GM12878 (cell line): ENCODE results near the gene GPAT2. TPM values are rescaled to one million over a fixed set of nuclear protein-coding genes. Genes with fewer than 3 reads are reported as not detected.
"Not testable (repeated sequence)": the region's sequence is repeated elsewhere in the genome, so short reads cannot be mapped to it uniquely, and the experiment has no call there.

Source experiments
- ATAC-seq: fragments of 200-7000 bp; cut with Tn5 transposase; 3 replicates; pipeline ENCODE4 v1.9.1; 2020; ENCODE audit warnings: mild to moderate bottlenecking, moderate library complexity
- BruUV-seq: library from RNA; stranded (reverse); fragments of 400-500 nt; replicated peaks from 2 replicates; lab custom pipeline; 2021; lab: Mats Ljungman, UMichigan
- CTCF ChIA-PET: fragments of 300-600 bp; sonication (Branson Sonifier 250); formaldehyde crosslinking; extraction: SDS; loops from one replicate; lab custom pipeline; 2021; ENCODE audit warnings: inconsistent platforms; lab: Yijun Ruan, JAX
- POLR2A ChIA-PET: fragments of 350-600 bp; formaldehyde crosslinking; extraction: SDS; loops from one replicate; lab custom pipeline; 2021; ENCODE audit warnings: inconsistent platforms; lab: Charles Lee
- RAD21 ChIA-PET: fragments of 300-600 bp; sonication (Branson Sonifier 250); formaldehyde crosslinking; loops from one replicate; lab custom pipeline; 2023; ENCODE audit warnings: antibody characterized with exemption; ENCODE audit not compliant: unreplicated experiment; lab: Charles Lee
- SMC1A ChIA-PET: fragments of 300-600 bp; sonication (Branson Sonifier 250); formaldehyde crosslinking; loops from one replicate; lab custom pipeline; 2023; ENCODE audit not compliant: unreplicated experiment, uncharacterized antibody; lab: Charles Lee
- DNase-seq: peaks from one replicate; pipeline ENCODE4 v3.0.0-alpha.2; 2011; ENCODE audit warnings: low read depth, low spot score
- FAIRE-seq: peaks from 3 replicates; lab custom pipeline; 2011; peaks lifted over from hg19 to GRCh38; lab: Jason Lieb, UNC
- H2AFZ ChIP-seq: 2 replicates; pipeline ENCODE4 v1.6.0; 2011; ENCODE audit warnings: low read depth, low read length, control low read depth; ENCODE audit not compliant: control insufficient read depth
- H3K27ac ChIP-seq: 2 replicates; pipeline ENCODE4 v1.5.1; 2011; ENCODE audit warnings: control low read depth; ENCODE audit not compliant: control insufficient read depth, insufficient read depth
- H3K27me3 ChIP-seq, 2 experiments: replicated peaks in 1 of 2; 2 replicates each; pipeline versions ENCODE4 v1.6.0 to v1.6.1; 2011; ENCODE audit warnings: low read length in 1 of 2; ENCODE audit not compliant: control insufficient read depth in 2 of 2, insufficient read depth in 2 of 2
- H3K36me3 ChIP-seq, 2 experiments: 2 replicates each; pipeline ENCODE4 v1.5.1; 2011; ENCODE audit warnings: low read length in 1 of 2; ENCODE audit not compliant: control insufficient read depth in 2 of 2, insufficient read depth in 2 of 2
- H3K4me1 ChIP-seq: 2 replicates; pipeline ENCODE4 v1.6.1; 2011; ENCODE audit warnings: mild to moderate bottlenecking, low read length, moderate library complexity, mixed read lengths; ENCODE audit not compliant: control insufficient read depth, insufficient read depth
- H3K4me2 ChIP-seq: 2 replicates; pipeline ENCODE4 v1.6.0; 2011; ENCODE audit warnings: control low read depth; ENCODE audit not compliant: control insufficient read depth, insufficient read depth
- H3K4me3 ChIP-seq: fragments of 200-600 bp; sonication (generic); 2 replicates; pipeline ENCODE4 v1.5.1; 2016
- H3K79me2 ChIP-seq: 2 replicates; pipeline ENCODE4 v1.6.0; 2011; ENCODE audit warnings: low read length; ENCODE audit not compliant: control insufficient read depth, insufficient read depth
- H3K9ac ChIP-seq: 2 replicates; pipeline ENCODE4 v1.8.0; 2011; ENCODE audit warnings: low read length, control low read depth, mixed read lengths; ENCODE audit not compliant: control insufficient read depth, insufficient read depth
- H3K9me3 ChIP-seq: replicated peaks from 3 replicates; pipeline ENCODE4 v1.5.1; 2011; ENCODE audit warnings: mild to moderate bottlenecking, low read length; ENCODE audit not compliant: control insufficient read depth, insufficient read depth
- H4K20me1 ChIP-seq: 2 replicates; pipeline ENCODE4 v1.6.0; 2011; ENCODE audit not compliant: control insufficient read depth, insufficient read depth
- WGBS: methylation state at CpG from one replicate; pipeline ENCODE4 v1.1.6; 2016; ENCODE audit warnings: low lambda C conversion rate; ENCODE audit not compliant: insufficient replicate concordance, insufficient coverage; ENCODE audit errors: missing lambda C conversion rate; 5-methylcytosine and 5-hydroxymethylcytosine counted together
- in situ Hi-C: fragments of 300-500 bp; cut with MboI; formaldehyde crosslinking; loops from 9 replicates; pipeline ENCODE4 v1.14.3; 2018; ENCODE audit warnings: mixed read lengths
- intact Hi-C: fragments of 100-400 bp; cut with micrococcal nuclease; formaldehyde crosslinking; loops from one replicate; pipeline ENCODE4 v1.14.2; 2022; ENCODE audit not compliant: unreplicated experiment
- polyA plus RNA-seq, 11 experiments: library from polyadenylated mRNA; depleted of rRNA in 4 of 11; unstranded in 6 of 11; stranded (reverse) in 5 of 11; fragments of >200 nt; fragmentation: Nextera tagmentation in 4 of 11; fragmentation: Illumina TruSeq in 1 of 11; extraction: Ambion mirVana in 4 of 11; extraction: Trizol in 1 of 11; gene quantifications; 1 replicate in 1 of 11; 2 replicates in 10 of 11; pipeline versions ENCODE4 v1.2.1 to v1.2.3, GENCODE V29; 2011 to 2016; ENCODE audit warnings: inconsistent platforms in 2 of 11, missing spikeins in 2 of 11, low read depth in 1 of 11
- total RNA-seq, 4 experiments: library from RNA; depleted of rRNA in 3 of 4; stranded (reverse); fragments of >200 nt in 3 of 4; fragmentation: Illumina TruSeq in 1 of 4; extraction: Trizol in 1 of 4; gene quantifications; 2 replicates each; pipeline versions ENCODE4 v1.2.1 to v1.2.3, GENCODE V29; 2013 to 2021
- TF ChIP-seq, protein P1 (sequence below): fragments of 450-650 bp; IDR thresholded peaks from 2 replicates; pipeline ENCODE4 v1.6.1; 2017; ENCODE audit warnings: borderline replicate concordance

Gene GPAT2
- total and polyA plus RNA-seq, 10 of the 15 experiments (the other 5 are each of a cell fraction or from before 2014, with no cell fraction given), result 0.04 to 0.05 TPM; not detected in 8

DNA sequence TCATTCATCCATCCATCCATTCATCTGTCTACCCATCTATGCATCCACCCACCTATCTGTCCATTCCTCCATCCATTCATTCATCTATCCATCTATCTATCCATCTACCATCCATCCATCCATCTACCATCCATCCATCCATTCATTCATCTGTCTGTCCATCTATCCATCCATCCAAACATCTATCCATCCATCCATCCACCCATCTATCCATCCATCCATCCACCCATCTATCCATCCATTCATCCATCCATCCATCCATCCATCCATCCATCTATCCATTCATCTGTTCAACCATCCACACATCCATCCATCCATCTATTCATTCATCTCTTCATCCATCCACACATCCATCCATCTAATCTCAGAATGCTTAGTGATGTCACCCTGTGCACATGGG, 30.0 kb upstream of the GPAT2 start:
- in situ Hi-C loops, result loop anchor here (10.0 to 25.0 kb wide), 5 partner anchors 1530 to 1948 kb away; partner anchors contain the start of genes ACTR1B and C2orf92
- H3K4me3 ChIP-seq, intact Hi-C loops, H3K9me3 ChIP-seq, H3K36me3 ChIP-seq, ATAC-seq, H4K20me1 ChIP-seq, BruUV-seq, H3K27ac ChIP-seq, H3K79me2 ChIP-seq, H3K4me2 ChIP-seq, POLR2A ChIA-PET, H2AFZ ChIP-seq, DNase-seq, H3K27me3 ChIP-seq, H3K9ac ChIP-seq, FAIRE-seq, SMC1A ChIA-PET, H3K4me1 ChIP-seq: not testable (repeated sequence)
- TF ChIP-seq, protein P1, sequence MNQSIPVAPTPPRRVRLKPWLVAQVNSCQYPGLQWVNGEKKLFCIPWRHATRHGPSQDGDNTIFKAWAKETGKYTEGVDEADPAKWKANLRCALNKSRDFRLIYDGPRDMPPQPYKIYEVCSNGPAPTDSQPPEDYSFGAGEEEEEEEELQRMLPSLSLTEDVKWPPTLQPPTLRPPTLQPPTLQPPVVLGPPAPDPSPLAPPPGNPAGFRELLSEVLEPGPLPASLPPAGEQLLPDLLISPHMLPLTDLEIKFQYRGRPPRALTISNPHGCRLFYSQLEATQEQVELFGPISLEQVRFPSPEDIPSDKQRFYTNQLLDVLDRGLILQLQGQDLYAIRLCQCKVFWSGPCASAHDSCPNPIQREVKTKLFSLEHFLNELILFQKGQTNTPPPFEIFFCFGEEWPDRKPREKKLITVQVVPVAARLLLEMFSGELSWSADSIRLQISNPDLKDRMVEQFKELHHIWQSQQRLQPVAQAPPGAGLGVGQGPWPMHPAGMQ, result 0 out of 2 replicates have a peak, but pooled peaks have one; percentile 40
- RAD21 ChIA-PET, result interaction anchor here (1.0 to 1.3 kb wide), 2 partner anchors 110 to 1599 kb away, joined by 3 read pairs; partner anchors contain the start of gene ACTR1B
- CTCF ChIA-PET, result interaction anchor here (1.1 kb wide), 1 partner anchor 51 kb away, joined by 3 read pairs; the partner anchor contains the start of gene ADRA2B

DNA sequence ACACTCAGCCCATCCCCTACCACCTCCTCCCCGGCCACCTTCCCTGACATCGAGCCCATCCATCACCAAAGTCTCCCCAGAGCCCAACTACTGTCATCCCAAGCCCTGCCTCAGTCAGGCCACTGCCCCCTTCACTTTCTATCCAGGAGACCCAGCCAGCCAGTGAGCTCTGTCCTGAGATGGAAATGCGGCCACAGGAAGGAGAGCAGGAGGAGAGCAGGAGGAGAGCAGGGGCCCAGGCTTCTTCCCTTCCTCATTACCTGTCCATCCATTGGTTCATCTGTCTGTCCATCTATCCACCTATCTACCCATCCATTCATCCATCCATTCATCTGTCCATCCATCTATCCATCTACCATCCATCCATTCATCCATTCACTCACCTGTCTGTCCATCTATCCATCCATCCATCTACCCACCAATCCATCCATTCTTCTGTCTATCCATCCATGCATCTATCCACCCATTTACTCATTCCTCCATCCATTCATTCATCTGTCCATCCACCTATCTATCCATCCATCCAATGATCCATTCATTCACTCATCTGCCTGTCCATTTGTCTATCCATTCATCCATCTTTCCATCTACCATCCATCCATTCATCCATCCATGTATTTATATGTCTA, 29.4 kb upstream of the GPAT2 start:
- H3K27me3 ChIP-seq, H3K36me3 ChIP-seq, RAD21 ChIA-PET, H3K4me1 ChIP-seq, H3K27ac ChIP-seq, intact Hi-C loops, SMC1A ChIA-PET, H3K9me3 ChIP-seq, H2AFZ ChIP-seq, DNase-seq, H3K79me2 ChIP-seq, H3K9ac ChIP-seq, H4K20me1 ChIP-seq, ATAC-seq, POLR2A ChIA-PET, BruUV-seq, H3K4me3 ChIP-seq, H3K4me2 ChIP-seq: not testable (repeated sequence)
- CTCF ChIA-PET, result interaction anchor here (1.3 kb wide), 1 partner anchor 110 kb away, joined by 3 read pairs; no protein-coding TSS in a partner anchor
- in situ Hi-C loops, result loop anchor here (10.0 to 25.0 kb wide), 5 partner anchors 1531 to 1948 kb away; partner anchors contain the start of genes ACTR1B and C2orf92
- FAIRE-seq, result peak; percentile 7
- 50% methylated on average over 1 of the region's 3 CpGs for WGBS
